GM12878 (cell line): ENCODE data around the gene ARGLU1. TPM values are rescaled to one million over a fixed set of nuclear protein-coding genes. Genes with fewer than 3 reads are reported as not detected.

Experiments
- BCLAF1 ChIP-seq: fragments of 450-650 bp; IDR thresholded peaks from 2 replicates; pipeline ENCODE4 v1.6.1; 2017; ENCODE audit warnings: antibody characterized with exemption, mild to moderate bottlenecking, moderate library complexity
- CEBPZ ChIP-seq: fragments of 150-350 bp; IDR thresholded peaks from 2 replicates; pipeline ENCODE4 v1.6.1; 2016; ENCODE audit warnings: low read depth, low read length
- CHD1 ChIP-seq: IDR thresholded peaks from 2 replicates; pipeline ENCODE4 v1.6.1; 2012; ENCODE audit warnings: low read depth, low read length, improper control_type of control experiment
- CHD2 ChIP-seq: IDR thresholded peaks from 2 replicates; pipeline ENCODE4 v1.6.1; 2011; ENCODE audit warnings: low read depth, low read length, improper control_type of control experiment, borderline replicate concordance
- PAX8 ChIP-seq: fragments of 450-650 bp; IDR thresholded peaks from 2 replicates; pipeline ENCODE4 v1.6.1; 2017; ENCODE audit warnings: mild to moderate bottlenecking, moderate library complexity
- RUNX3 ChIP-seq: IDR thresholded peaks from 2 replicates; pipeline ENCODE4 v1.6.1; 2012; ENCODE audit warnings: low read length, inconsistent platforms
- SIN3A ChIP-seq: IDR thresholded peaks from 2 replicates; pipeline ENCODE4 v1.6.1; 2012; ENCODE audit warnings: low read depth, low read length, improper control_type of control experiment
- TCF3 ChIP-seq: IDR thresholded peaks from 2 replicates; pipeline ENCODE4 v1.6.1; 2012; ENCODE audit warnings: low read depth, mild to moderate bottlenecking, low read length, borderline replicate concordance; ENCODE audit not compliant: insufficient read depth
- ZNF622 ChIP-seq: fragments of 450-650 bp; IDR thresholded peaks from 2 replicates; pipeline ENCODE4 v1.6.1; 2017; ENCODE audit warnings: mild to moderate bottlenecking, inconsistent platforms
- polyA plus RNA-seq, 11 experiments: library from polyadenylated mRNA; depleted of rRNA in 4 of 11; unstranded in 6 of 11; stranded (reverse) in 5 of 11; fragments of >200 nt; fragmentation: Nextera tagmentation in 4 of 11; fragmentation: Illumina TruSeq in 1 of 11; extraction: Ambion mirVana in 4 of 11; extraction: Trizol in 1 of 11; gene quantifications; 1 replicate in 1 of 11; 2 replicates in 10 of 11; pipeline versions ENCODE4 v1.2.1 to v1.2.3, GENCODE V29; 2011 to 2016; ENCODE audit warnings: inconsistent platforms in 2 of 11, missing spikeins in 2 of 11, low read depth in 1 of 11
- total RNA-seq, 4 experiments: library from RNA; depleted of rRNA in 3 of 4; stranded (reverse); fragments of >200 nt in 3 of 4; fragmentation: Illumina TruSeq in 1 of 4; extraction: Trizol in 1 of 4; gene quantifications; 2 replicates each; pipeline versions ENCODE4 v1.2.1 to v1.2.3, GENCODE V29; 2013 to 2021

Gene ARGLU1
- total and polyA plus RNA-seq, 10 of the 15 experiments (the other 5 are each of a cell fraction or from before 2014, with no cell fraction given): 47.1 to 197 (median 98.3) TPM

- TF ChIP-seq BCLAF1: no peak
- no peak for TF ChIP-seq ZNF622
- no peak for TF ChIP-seq CEBPZ
- TF ChIP-seq PAX8: no peak
- no peak for TF ChIP-seq RUNX3
- no peak for TF ChIP-seq CHD1
- no peak for TF ChIP-seq CHD2
- TF ChIP-seq TCF3: no peak
- no peak for TF ChIP-seq SIN3A
Measured at GRCh38 chr13:106610486-106610885, 42.5 kb upstream of the ARGLU1 start (continued).
